SK-N-SH (cell line): ENCODE results near the gene CNTN4. TPM values are rescaled to one million over a fixed set of nuclear protein-coding genes. Genes with fewer than 3 reads are reported as not detected.

Experiments used
- CTCF ChIA-PET: fragments of 300-600, 350-600 bp; formaldehyde crosslinking; extraction: SDS; loops from one replicate; lab custom pipeline; 2021; lab: Yijun Ruan, JAX
- POLR2A ChIA-PET: fragments of 350-600 bp; sonication (Branson Sonifier 250); formaldehyde crosslinking; extraction: SDS; loops from one replicate; lab custom pipeline; 2020; ENCODE audit warnings: antibody characterized with exemption, inconsistent platforms; lab: Yijun Ruan, JAX
- DNase-seq: peaks from one replicate; pipeline ENCODE4 v3.0.0; 2012
- H2AFZ ChIP-seq: fragments of 200-600 bp; sonication (generic); 2 replicates; pipeline ENCODE4 v1.8.1; 2016; ENCODE audit warnings: antibody characterized with exemption, mild to moderate bottlenecking, low read depth
- H3F3A ChIP-seq: fragments of 200-600 bp; sonication (generic); replicated peaks from 2 replicates; pipeline ENCODE3; 2016; ENCODE audit warnings: antibody characterized with exemption, mild to moderate bottlenecking; ENCODE audit not compliant: insufficient read depth
- H3K27ac ChIP-seq, 2 experiments: fragments of 200-500 bp in 1 of 2; fragments of 200-600 bp in 1 of 2; sonication (Bioruptor generic) in 1 of 2; sonication (generic), shearing (Covaris generic) in 1 of 2; 2 replicates each; pipeline versions ENCODE4 v1.5.1 to v1.6.1; 2014 to 2016; ENCODE audit warnings: low read depth in 2 of 2, inconsistent platforms in 1 of 2, low read length in 1 of 2, mild to moderate bottlenecking in 1 of 2, mixed read lengths in 1 of 2
- H3K27me3 ChIP-seq: fragments of 200-600 bp; sonication (generic), shearing (Covaris generic); 2 replicates; pipeline ENCODE4 v1.6.1; 2016; ENCODE audit warnings: mixed run types; ENCODE audit not compliant: insufficient read depth
- H3K36me3 ChIP-seq, 2 experiments: fragments of 200-500 bp in 1 of 2; fragments of 200-600 bp in 1 of 2; sonication (Bioruptor generic) in 1 of 2; sonication (generic) in 1 of 2; replicated peaks in 1 of 2; 2 replicates each; pipeline versions ENCODE3 to v1.5.1; 2014 to 2016; ENCODE audit warnings: low read length in 1 of 2, mild to moderate bottlenecking in 1 of 2; ENCODE audit not compliant: insufficient read depth in 2 of 2, control insufficient read depth in 1 of 2
- H3K4me1 ChIP-seq, 2 experiments: fragments of 200-500 bp in 1 of 2; fragments of 200-600 bp in 1 of 2; sonication (Bioruptor generic) in 1 of 2; sonication (generic), shearing (Covaris generic) in 1 of 2; 2 replicates each; pipeline versions ENCODE4 v1.5.1 to v1.6.1; 2014 to 2016; ENCODE audit warnings: low read depth in 1 of 2, low read length in 1 of 2, mixed run types in 1 of 2; ENCODE audit not compliant: insufficient read depth in 2 of 2, control insufficient read depth in 1 of 2
- H3K4me2 ChIP-seq: fragments of 200-600 bp; sonication (generic), shearing (Covaris generic); 2 replicates; pipeline ENCODE4 v1.6.1; 2017; ENCODE audit warnings: mixed run types
- H3K4me3 ChIP-seq, 2 experiments: fragments of 200-500 bp in 1 of 2; fragments of 200-600 bp in 1 of 2; sonication (Bioruptor generic) in 1 of 2; sonication (generic), shearing (Covaris generic) in 1 of 2; 2 replicates each; pipeline versions ENCODE4 v1.5.1 to v1.8.1; 2014 to 2016; ENCODE audit warnings: low read depth in 2 of 2, inconsistent platforms in 1 of 2, low read length in 1 of 2, mild to moderate bottlenecking in 1 of 2, mixed read lengths in 1 of 2, moderate library complexity in 1 of 2
- H3K79me2 ChIP-seq: fragments of 200-600 bp; sonication (generic); 2 replicates; pipeline ENCODE4 v1.8.1; 2017; ENCODE audit warnings: mild to moderate bottlenecking; ENCODE audit not compliant: insufficient read depth
- H3K9ac ChIP-seq: fragments of 200-600 bp; sonication (generic); 2 replicates; pipeline ENCODE4 v1.6.1; 2017; ENCODE audit warnings: mixed run types
- H3K9me2 ChIP-seq: fragments of 200-600 bp; sonication (generic); 2 replicates; pipeline ENCODE4 v1.6.1; 2017; ENCODE audit warnings: mixed run types
- H3K9me3 ChIP-seq: fragments of 200-600 bp; sonication (generic); 2 replicates; pipeline ENCODE4 v1.6.1; 2017; ENCODE audit warnings: mixed run types, mild to moderate bottlenecking, moderate library complexity
- H4K20me1 ChIP-seq: fragments of 200-600 bp; sonication (generic); 2 replicates; pipeline ENCODE4 v1.6.1; 2017; ENCODE audit warnings: mild to moderate bottlenecking, mixed run types; ENCODE audit not compliant: insufficient read depth
- GABPA ChIP-seq: IDR thresholded peaks from 2 replicates; pipeline ENCODE4 v1.4.0; 2012; ENCODE audit warnings: low read depth, mild to moderate bottlenecking
- MXI1 ChIP-seq: IDR thresholded peaks from 2 replicates; pipeline ENCODE4 v1.6.1; 2012; ENCODE audit warnings: mild to moderate bottlenecking, low read depth, low read length, improper control_type of control experiment
- NFIC ChIP-seq: IDR thresholded peaks from 2 replicates; pipeline ENCODE4 v1.4.0; 2012; ENCODE audit warnings: borderline replicate concordance
- NRF1 ChIP-seq: IDR thresholded peaks from 2 replicates; pipeline ENCODE4 v1.6.1; 2012; ENCODE audit warnings: low read depth, mild to moderate bottlenecking, low read length
- POLR2AphosphoS5 ChIP-seq: IDR thresholded peaks from 2 replicates; pipeline ENCODE4 v1.6.1; 2012; ENCODE audit warnings: low read depth, low read length
- RCOR1 ChIP-seq: fragments of 150-350 bp; IDR thresholded peaks from 2 replicates; pipeline ENCODE4 v1.6.1; 2017; ENCODE audit warnings: antibody characterized with exemption, low read length
- RFX5 ChIP-seq: IDR thresholded peaks from 2 replicates; pipeline ENCODE4 v1.6.1; 2012; ENCODE audit warnings: mild to moderate bottlenecking, improper control_type of control experiment, low read length
- SMC3 ChIP-seq: IDR thresholded peaks from 2 replicates; pipeline ENCODE4 v1.6.1; 2012; ENCODE audit warnings: low read depth, low read length, improper control_type of control experiment
- TCF12 ChIP-seq: IDR thresholded peaks from 2 replicates; pipeline ENCODE4 v1.4.0; 2012
- WGBS: methylation state at CpG from one replicate; pipeline ENCODE4 v1.1.6; 2017; ENCODE audit warnings: low lambda C conversion rate; 5-methylcytosine and 5-hydroxymethylcytosine counted together
- polyA plus RNA-seq, 3 experiments: library from polyadenylated mRNA; depleted of rRNA; stranded (reverse); fragments of >200 nt; gene quantifications; 2 replicates each; pipeline ENCODE4 v1.2.3, GENCODE V29; 2012
- TF ChIP-seq, protein P1 (sequence below): IDR thresholded peaks from 2 replicates; pipeline ENCODE4 v1.4.0; 2012; ENCODE audit warnings: low read depth
- TF ChIP-seq, protein P2 (sequence below): IDR thresholded peaks from 2 replicates; pipeline ENCODE4; 2012
- TF ChIP-seq, protein P3 (sequence below): IDR thresholded peaks from 2 replicates; pipeline ENCODE4 v1.6.1; 2012; ENCODE audit warnings: mild to moderate bottlenecking, low read depth, low read length, moderate library complexity
- TF ChIP-seq, protein P4 (sequence below): fragments of 200-600 bp; sonication (generic); IDR thresholded peaks from 2 replicates; pipeline ENCODE4 v1.6.1; 2017; ENCODE audit warnings: antibody characterized with exemption, mild to moderate bottlenecking, moderate library complexity

CNTN4 gene
- polyA plus RNA-seq, 1 of the 3 experiments (the other 2 are of a cell fraction) = 0.12 TPM

DNA sequence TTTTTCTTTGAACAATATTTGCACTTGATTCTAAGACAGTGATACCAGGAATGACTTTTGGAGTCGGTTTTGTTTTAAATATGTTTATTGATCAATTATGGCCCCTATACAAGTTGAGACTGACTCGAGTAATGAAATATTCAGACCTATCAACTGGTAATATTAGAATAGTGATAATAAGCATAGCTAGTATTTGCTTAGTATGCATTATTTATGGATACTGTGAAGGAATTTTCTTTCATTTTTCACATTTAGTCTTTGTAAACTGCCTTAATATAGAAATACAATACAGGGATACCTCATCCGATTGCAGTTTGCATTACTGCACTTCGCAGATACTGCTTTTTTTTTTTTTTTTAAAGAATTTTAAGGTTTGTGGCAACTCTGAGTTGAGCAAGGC, 107.9 kb downstream of the CNTN4 start:
- TF ChIP-seq, protein P1, sequence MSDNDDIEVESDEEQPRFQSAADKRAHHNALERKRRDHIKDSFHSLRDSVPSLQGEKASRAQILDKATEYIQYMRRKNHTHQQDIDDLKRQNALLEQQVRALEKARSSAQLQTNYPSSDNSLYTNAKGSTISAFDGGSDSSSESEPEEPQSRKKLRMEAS = no peak
- TF ChIP-seq POLR2AphosphoS5 (no peak), GABPA (no peak), MXI1 (no peak), NRF1 (no peak), NFIC (no peak), TCF12 (no peak), RCOR1 (no peak), RFX5 (no peak), SMC3 (no peak)
- TF ChIP-seq, protein P2, sequence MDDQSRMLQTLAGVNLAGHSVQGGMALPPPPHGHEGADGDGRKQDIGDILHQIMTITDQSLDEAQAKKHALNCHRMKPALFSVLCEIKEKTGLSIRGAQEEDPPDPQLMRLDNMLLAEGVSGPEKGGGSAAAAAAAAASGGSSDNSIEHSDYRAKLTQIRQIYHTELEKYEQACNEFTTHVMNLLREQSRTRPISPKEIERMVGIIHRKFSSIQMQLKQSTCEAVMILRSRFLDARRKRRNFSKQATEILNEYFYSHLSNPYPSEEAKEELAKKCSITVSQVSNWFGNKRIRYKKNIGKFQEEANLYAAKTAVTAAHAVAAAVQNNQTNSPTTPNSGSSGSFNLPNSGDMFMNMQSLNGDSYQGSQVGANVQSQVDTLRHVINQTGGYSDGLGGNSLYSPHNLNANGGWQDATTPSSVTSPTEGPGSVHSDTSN = no peak
- TF ChIP-seq, protein P3, sequence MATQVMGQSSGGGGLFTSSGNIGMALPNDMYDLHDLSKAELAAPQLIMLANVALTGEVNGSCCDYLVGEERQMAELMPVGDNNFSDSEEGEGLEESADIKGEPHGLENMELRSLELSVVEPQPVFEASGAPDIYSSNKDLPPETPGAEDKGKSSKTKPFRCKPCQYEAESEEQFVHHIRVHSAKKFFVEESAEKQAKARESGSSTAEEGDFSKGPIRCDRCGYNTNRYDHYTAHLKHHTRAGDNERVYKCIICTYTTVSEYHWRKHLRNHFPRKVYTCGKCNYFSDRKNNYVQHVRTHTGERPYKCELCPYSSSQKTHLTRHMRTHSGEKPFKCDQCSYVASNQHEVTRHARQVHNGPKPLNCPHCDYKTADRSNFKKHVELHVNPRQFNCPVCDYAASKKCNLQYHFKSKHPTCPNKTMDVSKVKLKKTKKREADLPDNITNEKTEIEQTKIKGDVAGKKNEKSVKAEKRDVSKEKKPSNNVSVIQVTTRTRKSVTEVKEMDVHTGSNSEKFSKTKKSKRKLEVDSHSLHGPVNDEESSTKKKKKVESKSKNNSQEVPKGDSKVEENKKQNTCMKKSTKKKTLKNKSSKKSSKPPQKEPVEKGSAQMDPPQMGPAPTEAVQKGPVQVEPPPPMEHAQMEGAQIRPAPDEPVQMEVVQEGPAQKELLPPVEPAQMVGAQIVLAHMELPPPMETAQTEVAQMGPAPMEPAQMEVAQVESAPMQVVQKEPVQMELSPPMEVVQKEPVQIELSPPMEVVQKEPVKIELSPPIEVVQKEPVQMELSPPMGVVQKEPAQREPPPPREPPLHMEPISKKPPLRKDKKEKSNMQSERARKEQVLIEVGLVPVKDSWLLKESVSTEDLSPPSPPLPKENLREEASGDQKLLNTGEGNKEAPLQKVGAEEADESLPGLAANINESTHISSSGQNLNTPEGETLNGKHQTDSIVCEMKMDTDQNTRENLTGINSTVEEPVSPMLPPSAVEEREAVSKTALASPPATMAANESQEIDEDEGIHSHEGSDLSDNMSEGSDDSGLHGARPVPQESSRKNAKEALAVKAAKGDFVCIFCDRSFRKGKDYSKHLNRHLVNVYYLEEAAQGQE = no peak
- TF ChIP-seq, protein P4, sequence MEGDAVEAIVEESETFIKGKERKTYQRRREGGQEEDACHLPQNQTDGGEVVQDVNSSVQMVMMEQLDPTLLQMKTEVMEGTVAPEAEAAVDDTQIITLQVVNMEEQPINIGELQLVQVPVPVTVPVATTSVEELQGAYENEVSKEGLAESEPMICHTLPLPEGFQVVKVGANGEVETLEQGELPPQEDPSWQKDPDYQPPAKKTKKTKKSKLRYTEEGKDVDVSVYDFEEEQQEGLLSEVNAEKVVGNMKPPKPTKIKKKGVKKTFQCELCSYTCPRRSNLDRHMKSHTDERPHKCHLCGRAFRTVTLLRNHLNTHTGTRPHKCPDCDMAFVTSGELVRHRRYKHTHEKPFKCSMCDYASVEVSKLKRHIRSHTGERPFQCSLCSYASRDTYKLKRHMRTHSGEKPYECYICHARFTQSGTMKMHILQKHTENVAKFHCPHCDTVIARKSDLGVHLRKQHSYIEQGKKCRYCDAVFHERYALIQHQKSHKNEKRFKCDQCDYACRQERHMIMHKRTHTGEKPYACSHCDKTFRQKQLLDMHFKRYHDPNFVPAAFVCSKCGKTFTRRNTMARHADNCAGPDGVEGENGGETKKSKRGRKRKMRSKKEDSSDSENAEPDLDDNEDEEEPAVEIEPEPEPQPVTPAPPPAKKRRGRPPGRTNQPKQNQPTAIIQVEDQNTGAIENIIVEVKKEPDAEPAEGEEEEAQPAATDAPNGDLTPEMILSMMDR = no peak

More for the DNA sequence above, 107.9 kb downstream of the CNTN4 start:
- no peaks in the 10 kb centered on the region for H4K20me1 ChIP-seq
- H3K9me3 ChIP-seq = no peaks in the 10 kb centered on the region; the same call in 1 of the 2 replicates
- H3K27ac ChIP-seq = no peak overlapping the region
- ChIA-PET CTCF (interaction anchor here (0.6 kb wide), 1 partner anchor 81 kb away, joined by 3 read pairs; no protein-coding TSS in a partner anchor), POLR2A (no interaction called here)
- H3F3A ChIP-seq = no peaks in the 10 kb centered on the region
- H3K9ac ChIP-seq = no peak overlapping the region
- H3K27me3 ChIP-seq = no peaks in the 10 kb centered on the region
- DNase-seq = no peak
- no peak overlapping the region for H2AFZ ChIP-seq
- H3K4me1 ChIP-seq = no peaks in the 10 kb centered on the region
- no peak overlapping the region for H3K4me3 ChIP-seq
- H3K79me2 ChIP-seq = no peaks in the 10 kb centered on the region
- no peak overlapping the region for H3K4me2 ChIP-seq
- no peaks in the 10 kb centered on the region for H3K36me3 ChIP-seq
- H3K9me2 ChIP-seq = no peaks in the 10 kb centered on the region
- WGBS = 31% methylated on average over 4 of the region's 4 CpGs
